HG03135 (cell line): ENCODE results near the gene POLR2B.

Experiments used
- ATAC-seq: cut with Tn5 transposase; IDR thresholded peaks from one replicate; pipeline ENCODE4 v1.9.1; 2021; ENCODE audit warnings: mild to moderate bottlenecking, moderate library complexity; ENCODE audit not compliant: unreplicated experiment

POLR2B gene

GRCh38 chr4:57078685-57079521 lies 100.2 kb downstream of the POLR2B start:
- ATAC-seq = no peak
